Smooth muscle cell of the brain vasculature (primary cell): ENCODE measurements around the gene C12orf57.
"Not testable (repeated sequence)": the region's sequence is repeated elsewhere in the genome, so short reads cannot be mapped to it uniquely, and the experiment has no call there.

Experiments used
- DNase-seq: peaks from one replicate; pipeline ENCODE4 v3.0.0-alpha.2; 2012; ENCODE audit warnings: low read depth, low spot score

The C12orf57 gene

GRCh38 chr12:6943722-6944380 is at the start of gene C12orf57, which contains the start of gene RNU7-1:
TSS of gene C12orf57 (plus strand) at chr12:6944022. CDS start at chr12:6944122, 100 bp downstream.
TSS of gene RNU7-1 (plus strand) at chr12:6943816.
- peak; percentile 65 for DNase-seq

- no peak for DNase-seq
Measured at GRCh38 chr12:6894321-6894720, 49.5 kb upstream of the C12orf57 start.

- no peak for DNase-seq
Measured at GRCh38 chr12:6896846-6897435, 46.9 kb upstream of the C12orf57 start.

DNA sequence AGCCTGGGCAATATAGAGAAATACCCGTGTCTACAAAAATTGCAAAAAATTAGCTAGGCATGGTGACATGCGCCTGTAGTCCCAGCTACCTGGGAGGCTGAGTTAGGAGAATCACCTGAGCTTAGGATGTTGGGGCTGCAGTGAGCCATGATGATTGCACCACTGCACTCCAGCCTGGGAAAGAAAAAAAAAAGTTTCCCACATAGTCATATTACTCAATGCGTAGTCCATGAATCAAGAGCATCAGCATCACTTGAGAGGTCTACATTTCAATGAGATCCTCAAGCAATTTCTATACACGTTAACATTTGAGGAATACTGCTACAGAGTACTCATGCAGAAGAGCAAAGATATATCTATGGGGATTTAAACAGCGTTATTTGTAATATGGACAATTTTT is 44.4 kb upstream of the C12orf57 start:
- DNase-seq = no peak

DNA sequence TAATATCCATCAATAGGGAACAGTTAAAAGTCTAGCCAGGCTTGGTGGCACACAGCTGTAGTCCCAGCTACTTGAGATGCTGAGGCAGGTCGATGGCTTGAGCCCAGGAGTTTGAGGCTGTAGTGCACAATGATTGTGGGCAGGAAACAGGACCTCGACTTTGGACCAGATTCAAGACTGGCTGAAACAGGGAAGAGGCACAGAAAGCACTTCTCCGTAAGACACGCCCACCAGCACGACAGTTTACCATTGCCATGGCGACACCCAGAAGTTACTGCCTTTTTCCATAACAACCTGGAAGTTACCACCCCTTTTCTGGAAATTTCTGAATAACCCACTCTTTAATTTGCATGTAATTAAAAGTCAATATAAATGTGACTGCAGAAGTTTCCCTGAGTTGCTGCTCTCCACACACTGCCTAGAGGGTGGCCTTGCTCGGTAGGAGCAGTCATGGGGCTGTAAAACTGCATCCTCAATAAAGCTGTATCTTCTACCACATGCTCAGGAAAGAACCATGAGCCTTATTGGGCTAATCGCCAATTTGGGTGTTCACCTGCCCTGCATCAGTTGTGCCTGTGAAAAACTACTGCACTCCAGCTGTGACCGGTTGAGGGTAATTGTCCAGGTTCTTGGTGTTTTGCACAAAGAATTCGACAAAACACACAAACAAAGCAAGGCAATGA is 43.8 kb upstream of the C12orf57 start:
- no peak for DNase-seq

GRCh38 chr12:6902448-6902847 is 41.4 kb upstream of the C12orf57 start:
- no peak for DNase-seq

DNA sequence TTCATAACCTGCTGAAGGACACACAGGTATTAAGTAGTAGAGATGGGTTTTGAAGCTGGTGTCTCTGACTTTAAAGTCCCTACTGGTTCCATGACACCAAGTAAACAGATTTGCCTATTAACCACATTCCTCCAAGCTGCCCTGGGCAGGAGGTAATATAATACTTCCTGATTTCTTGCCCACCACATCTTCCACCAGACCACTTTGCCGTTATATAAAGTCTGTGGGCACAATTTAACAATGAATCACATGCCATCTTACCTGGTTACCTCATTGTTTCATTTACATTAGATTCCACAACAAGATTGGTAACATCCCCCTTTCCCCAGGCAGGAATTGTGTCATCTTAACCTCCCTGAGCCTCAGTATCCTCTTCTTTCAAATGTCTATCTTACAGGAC is 40.1 kb upstream of the C12orf57 start:
- DNase-seq = no peak

DNA sequence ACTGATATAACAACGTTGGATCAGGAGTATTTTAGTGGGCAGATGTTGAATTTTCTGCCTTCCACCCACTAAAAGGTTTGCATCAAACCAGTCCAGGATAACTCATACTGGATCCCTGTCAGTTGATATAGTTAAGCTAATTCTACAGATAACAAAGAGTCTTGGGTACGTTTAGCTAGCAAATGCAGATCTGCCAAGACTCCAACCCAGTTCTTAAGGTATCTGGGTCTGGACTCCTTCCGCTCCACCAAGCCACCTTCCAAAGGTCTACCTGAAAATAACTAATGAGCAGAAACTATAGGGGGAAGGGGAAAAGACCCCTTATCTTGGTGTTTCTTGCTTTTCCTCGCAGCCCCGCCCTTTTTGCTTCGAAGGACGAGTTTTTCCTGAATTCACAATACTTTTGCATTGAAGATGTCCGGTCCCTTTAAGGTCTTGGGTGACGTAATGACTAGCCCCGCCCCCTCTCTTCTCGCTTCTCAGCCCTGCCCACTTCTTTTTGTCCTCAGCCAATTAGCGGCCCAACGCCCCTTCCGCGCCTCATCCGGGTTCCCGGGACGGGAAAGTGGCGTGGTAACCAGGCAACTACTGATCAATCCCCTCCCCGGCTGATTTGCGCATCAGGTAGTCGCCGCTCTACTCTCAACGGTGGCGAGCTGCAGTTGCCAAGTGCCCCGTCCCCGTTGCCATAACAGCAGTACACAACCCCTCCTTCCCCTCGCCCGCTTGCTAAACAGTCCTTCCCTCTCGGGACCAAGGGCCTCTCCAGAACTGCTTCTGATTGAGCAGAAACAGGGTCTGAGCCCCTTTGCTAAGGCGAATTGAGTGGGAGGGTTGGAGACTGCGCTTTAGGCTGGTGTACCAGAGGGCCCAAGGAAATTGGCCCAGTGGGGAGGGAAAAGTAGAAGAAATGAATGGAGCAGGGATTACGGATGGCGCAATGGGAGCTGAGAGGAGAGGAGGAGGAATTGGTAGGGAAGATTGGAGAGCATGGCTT is 39.2 kb upstream of the C12orf57 start, which contains the start of gene LRRC23:
Gene LRRC23 (plus strand): TSS at position 543 of the 997 bp plus-strand sequence. CDS start 812 bp downstream, outside the sequence.
- peak; percentile 89 for DNase-seq

DNA sequence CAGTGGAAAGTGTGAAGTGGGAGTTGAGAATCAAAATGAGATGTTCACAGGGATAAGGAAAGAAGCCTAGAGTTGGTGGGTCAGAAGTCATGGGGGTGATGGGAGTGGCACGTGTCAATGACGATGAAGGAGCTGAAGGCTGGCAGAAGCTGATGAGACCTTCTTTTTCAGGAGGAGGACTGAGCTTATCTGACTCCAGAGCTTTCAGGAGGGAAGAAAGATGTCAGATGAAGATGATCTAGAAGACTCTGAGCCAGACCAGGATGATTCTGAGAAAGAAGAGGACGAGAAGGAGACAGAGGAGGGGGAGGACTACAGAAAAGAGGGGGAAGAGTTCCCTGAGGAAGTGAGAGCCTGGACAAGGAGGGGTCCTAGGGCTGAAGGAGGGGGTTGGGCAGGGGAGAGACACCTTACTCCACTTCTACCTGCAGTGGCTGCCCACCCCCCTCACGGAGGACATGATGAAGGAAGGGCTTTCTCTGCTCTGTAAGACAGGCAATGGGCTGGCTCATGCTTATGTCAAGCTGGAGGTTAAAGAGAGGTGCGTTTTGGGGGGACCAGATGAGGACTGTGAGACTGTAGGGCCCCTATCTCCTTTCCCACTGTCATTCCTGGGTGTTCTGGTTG is 38.3 kb upstream of the C12orf57 start:
- no peak for DNase-seq

GRCh38 chr12:6908141-6908540 is 35.7 kb upstream of the C12orf57 start:
- DNase-seq = not testable (repeated sequence)

DNA sequence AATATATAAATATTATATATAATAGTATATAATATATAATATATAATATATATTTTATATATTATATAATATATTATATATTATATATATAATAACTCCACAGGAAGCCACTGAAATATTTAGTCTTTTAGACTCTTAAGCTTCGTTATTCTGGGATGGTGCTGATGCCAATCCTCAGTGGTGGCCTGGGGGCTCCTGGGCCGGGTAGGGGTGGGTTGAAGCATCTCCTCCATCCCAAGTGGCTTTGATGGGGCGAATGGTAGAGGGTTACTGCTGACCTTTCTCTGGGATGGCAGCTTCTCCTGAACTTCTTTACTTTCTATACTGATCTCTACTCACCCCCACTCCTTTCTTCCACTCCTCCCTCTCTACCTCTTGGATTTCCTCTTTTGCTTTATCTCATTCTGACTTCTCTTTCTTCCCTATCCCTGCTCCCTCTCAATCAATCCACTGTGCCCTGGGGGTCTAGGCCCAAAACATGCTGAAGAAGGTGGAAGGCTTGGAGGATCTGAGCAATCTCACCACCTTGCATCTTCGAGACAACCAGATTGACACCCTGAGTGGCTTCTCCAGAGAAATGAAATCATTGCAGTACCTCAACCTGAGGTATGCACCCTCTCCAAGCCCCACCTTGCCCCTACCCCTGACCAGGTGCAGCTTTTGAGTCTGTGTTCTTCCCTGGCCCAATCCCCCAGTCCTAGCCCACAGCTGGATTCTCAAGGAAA is 34.2 kb upstream of the C12orf57 start:
- no peak for DNase-seq

DNA sequence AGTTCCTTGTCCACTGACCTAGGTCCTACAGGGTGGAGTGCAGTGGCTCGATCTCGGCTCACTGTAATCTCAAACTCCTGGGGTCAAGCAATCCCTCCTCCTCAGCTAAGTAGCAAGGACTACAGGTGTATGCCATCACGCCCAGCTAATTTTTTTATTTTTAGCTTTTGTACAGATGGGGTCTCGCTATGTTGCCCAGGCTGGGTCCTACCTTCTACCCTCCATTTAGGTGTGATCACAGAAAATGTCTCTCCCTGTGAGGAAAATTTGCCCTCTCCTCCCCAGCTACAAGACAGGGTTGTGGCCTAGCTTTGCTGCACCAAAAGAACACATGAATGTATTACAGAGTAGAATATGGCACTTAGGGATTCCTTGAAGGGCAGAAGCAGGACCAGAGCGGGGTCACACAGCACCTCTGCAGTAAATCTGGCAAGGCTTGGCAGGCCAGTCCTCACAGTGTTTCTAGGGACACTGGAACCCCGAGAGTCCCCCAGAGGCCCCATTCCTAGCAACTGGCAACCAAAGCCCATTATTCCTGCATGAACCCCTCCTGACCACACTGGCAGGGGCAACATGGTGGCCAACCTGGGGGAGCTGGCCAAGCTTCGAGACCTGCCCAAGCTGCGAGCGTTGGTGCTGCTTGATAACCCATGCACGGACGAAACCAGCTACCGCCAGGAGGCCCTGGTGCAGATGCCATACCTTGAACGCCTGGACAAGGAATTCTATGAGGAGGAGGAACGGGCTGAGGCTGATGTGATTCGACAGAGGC is 31.5 kb upstream of the C12orf57 start:
- no peak for DNase-seq

GRCh38 chr12:6914246-6914946 is 29.4 kb upstream of the C12orf57 start, which contains the start of gene ENO2:
TSS of gene ENO2 (plus strand) at chr12:6914580. CDS start at chr12:6915833, 1,253 bp downstream.
- DNase-seq = no peak

DNA sequence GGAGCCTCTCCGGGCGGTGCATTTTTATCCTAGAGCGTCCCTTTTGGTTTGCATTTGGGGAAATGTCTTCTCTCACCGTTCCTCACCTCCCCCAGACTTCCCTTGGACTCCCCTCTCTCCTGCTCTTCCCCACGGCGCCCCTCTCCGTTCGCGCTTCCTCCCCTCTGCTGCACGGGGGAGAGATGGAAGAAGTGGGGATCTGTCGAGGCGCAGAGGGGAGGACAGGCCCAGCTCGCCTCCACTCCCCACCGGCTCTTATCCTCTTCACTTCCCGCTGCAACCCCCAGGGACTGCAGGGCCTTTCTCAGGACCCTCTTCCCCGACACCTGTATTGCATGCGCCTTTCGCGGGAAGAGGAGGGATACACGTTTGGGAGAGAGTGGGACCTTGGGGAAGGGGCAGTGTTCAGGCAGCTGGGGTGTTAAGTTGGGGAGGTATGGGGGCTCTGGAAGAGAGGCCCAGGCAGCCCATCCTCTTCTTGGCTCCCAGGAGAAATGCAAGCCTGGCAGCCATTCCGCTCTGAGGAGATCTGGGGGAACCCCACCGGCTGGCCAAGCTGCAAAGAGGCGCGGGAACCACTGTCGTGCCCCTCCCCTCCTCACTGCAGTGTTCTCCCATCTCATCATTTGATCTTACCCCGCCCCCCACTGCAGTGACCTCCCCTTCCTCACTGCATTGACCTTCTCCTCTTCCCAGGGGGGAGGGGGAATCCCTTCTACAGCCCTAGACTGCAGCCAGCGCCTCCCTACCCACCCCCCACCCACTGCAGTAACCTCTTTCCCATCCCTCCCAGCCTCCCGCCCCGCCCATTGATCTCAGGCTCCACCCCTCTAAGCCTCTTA is 28.7 kb upstream of the C12orf57 start:
- no peak for DNase-seq

- DNase-seq = no peak
Measured at GRCh38 chr12:6915789-6916285, 28.0 kb upstream of the C12orf57 start.

DNA sequence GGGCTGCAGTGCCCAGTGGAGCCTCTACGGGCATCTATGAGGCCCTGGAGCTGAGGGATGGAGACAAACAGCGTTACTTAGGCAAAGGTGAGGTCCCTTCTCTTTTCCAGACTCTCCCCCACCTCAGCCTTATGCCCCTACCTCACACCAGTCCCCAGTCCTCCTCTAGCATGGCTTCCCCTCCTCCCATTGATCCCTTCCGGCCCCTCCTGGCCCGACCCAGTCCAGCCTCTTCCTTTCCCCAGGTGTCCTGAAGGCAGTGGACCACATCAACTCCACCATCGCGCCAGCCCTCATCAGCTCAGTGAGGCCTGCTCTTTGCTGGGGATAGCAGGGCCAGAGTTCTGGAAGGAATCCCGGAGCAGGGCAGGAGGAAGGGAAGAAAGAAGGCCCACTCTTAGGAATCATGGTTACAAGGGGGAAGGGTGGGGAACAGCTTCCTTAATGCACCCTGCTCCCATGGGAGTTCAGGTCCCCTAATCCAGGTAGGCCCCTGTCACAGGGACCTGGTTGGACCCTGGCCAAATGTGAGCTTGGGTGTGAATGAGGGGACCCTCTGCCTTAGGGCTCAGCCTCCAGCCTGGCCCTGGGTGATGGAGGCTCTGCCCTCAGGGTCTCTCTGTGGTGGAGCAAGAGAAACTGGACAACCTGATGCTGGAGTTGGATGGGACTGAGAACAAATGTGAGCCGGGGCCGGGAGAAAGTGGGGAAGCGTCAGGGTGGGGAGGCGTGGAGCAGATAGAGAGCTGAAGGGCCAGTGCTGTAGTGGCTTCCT is 27.2 kb upstream of the C12orf57 start:
- DNase-seq = no peak
